Loucy (cell line): ENCODE data around the gene COG1.

Source experiments
- H2AFZ ChIP-seq: fragments of 200-600 bp; sonication (generic); 2 replicates; pipeline ENCODE4 v1.6.0; 2016; ENCODE audit warnings: antibody characterized with exemption, mild to moderate bottlenecking, low read length, moderate library complexity
- H3F3A ChIP-seq: fragments of 200-600 bp; 2 replicates; pipeline ENCODE4 v1.6.0; 2016; ENCODE audit warnings: antibody characterized with exemption, low read depth, mild to moderate bottlenecking
- H3K27me3 ChIP-seq: fragments of 200-600 bp; sonication (generic); 2 replicates; pipeline ENCODE4 v1.6.1; 2014; ENCODE audit warnings: low read length, mild to moderate bottlenecking; ENCODE audit not compliant: insufficient read depth, poor library complexity, severe bottlenecking
- H3K36me3 ChIP-seq: fragments of 200-600 bp; sonication (generic); 2 replicates; pipeline ENCODE4 v1.6.1; 2016; ENCODE audit warnings: low read length; ENCODE audit not compliant: insufficient read depth
- H3K4me1 ChIP-seq: fragments of 200-600 bp; sonication (generic); 2 replicates; pipeline ENCODE4 v1.5.1; 2014; ENCODE audit warnings: low read length, mild to moderate bottlenecking; ENCODE audit not compliant: insufficient read depth, poor library complexity, severe bottlenecking
- H3K4me2 ChIP-seq: fragments of 200-600 bp; sonication (generic); 2 replicates; pipeline ENCODE4 v1.6.0; 2014; ENCODE audit warnings: antibody characterized with exemption, low read length, low read depth, mild to moderate bottlenecking; ENCODE audit not compliant: poor library complexity, severe bottlenecking
- H3K4me3 ChIP-seq: fragments of 200-600 bp; sonication (generic); 2 replicates; pipeline ENCODE4 v1.5.1; 2014; ENCODE audit warnings: low read length, mild to moderate bottlenecking, mixed read lengths; ENCODE audit not compliant: poor library complexity, severe bottlenecking
- H3K79me2 ChIP-seq: fragments of 200-600 bp; sonication (generic); 2 replicates; pipeline ENCODE4 v1.6.1; 2014; ENCODE audit warnings: low read length; ENCODE audit not compliant: insufficient read depth
- H3K9ac ChIP-seq: fragments of 200-600 bp; sonication (generic); 2 replicates; pipeline ENCODE4 v1.6.0; 2014; ENCODE audit warnings: mild to moderate bottlenecking, low read depth, low read length, moderate library complexity; ENCODE audit not compliant: poor library complexity, severe bottlenecking
- H3K9me2 ChIP-seq: fragments of 200-600 bp; sonication (generic); replicated peaks from 2 replicates; pipeline ENCODE4 v1.6.1; 2016; ENCODE audit warnings: low read depth, low read length, mixed read lengths
- H3K9me3 ChIP-seq: fragments of 200-600 bp; sonication (generic); 2 replicates; pipeline ENCODE4 v1.6.1; 2014; ENCODE audit warnings: mild to moderate bottlenecking, antibody characterized with exemption, low read length, low read depth; ENCODE audit not compliant: insufficient read depth
- H4K20me1 ChIP-seq: fragments of 200-600 bp; sonication (generic); 2 replicates; pipeline ENCODE4 v1.6.0; 2014; ENCODE audit warnings: antibody characterized with exemption, low read length, mild to moderate bottlenecking; ENCODE audit not compliant: insufficient read depth, poor library complexity, severe bottlenecking
- EZH2phosphoT487 ChIP-seq: fragments of 200-600 bp; IDR thresholded peaks from 2 replicates; pipeline ENCODE4 v1.6.1; 2018; ENCODE audit warnings: antibody characterized with exemption, mild to moderate bottlenecking, moderate library complexity, borderline replicate concordance
- TF ChIP-seq, protein P1 (sequence below): fragments of 200-600 bp; sonication (generic); conservative IDR thresholded peaks from 2 replicates; pipeline ENCODE4 v1.5.1; 2014; ENCODE audit warnings: mild to moderate bottlenecking, antibody characterized with exemption, low read length

The COG1 gene

DNA sequence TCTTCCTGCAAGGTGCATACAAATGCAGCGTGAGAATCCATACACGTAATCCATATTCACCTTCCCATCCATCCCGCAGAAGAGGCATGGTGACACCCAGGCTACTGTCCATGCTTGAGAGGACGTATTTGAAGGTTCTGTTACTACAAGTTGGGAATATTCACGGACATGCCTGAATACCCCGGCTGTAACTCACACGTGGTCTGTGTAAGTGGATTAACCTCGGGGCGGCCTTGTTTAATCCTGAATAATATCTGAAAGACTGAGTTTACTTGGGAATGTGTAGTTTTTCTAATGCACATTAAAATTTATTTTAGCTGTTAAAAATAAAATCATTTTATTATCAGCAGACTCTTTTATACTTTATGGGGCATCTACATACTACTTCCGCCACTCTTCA, 55.7 kb downstream of the COG1 start:
- H2AFZ ChIP-seq = no peak overlapping the region
- H3K9ac ChIP-seq = no peak overlapping the region
- H3K4me2 ChIP-seq = no peak overlapping the region
- no peaks in the 10 kb centered on the region for H3K9me2 ChIP-seq
- no peaks in the 10 kb centered on the region for H4K20me1 ChIP-seq
- peaks cover 16% of the 10 kb centered on the region; the same call in 1 of the 2 replicates for H3K36me3 ChIP-seq
- H3K27me3 ChIP-seq = no peaks in the 10 kb centered on the region
- no peaks in the 10 kb centered on the region for H3F3A ChIP-seq
- H3K79me2 ChIP-seq = no peaks in the 10 kb centered on the region
- TF ChIP-seq, protein P1, sequence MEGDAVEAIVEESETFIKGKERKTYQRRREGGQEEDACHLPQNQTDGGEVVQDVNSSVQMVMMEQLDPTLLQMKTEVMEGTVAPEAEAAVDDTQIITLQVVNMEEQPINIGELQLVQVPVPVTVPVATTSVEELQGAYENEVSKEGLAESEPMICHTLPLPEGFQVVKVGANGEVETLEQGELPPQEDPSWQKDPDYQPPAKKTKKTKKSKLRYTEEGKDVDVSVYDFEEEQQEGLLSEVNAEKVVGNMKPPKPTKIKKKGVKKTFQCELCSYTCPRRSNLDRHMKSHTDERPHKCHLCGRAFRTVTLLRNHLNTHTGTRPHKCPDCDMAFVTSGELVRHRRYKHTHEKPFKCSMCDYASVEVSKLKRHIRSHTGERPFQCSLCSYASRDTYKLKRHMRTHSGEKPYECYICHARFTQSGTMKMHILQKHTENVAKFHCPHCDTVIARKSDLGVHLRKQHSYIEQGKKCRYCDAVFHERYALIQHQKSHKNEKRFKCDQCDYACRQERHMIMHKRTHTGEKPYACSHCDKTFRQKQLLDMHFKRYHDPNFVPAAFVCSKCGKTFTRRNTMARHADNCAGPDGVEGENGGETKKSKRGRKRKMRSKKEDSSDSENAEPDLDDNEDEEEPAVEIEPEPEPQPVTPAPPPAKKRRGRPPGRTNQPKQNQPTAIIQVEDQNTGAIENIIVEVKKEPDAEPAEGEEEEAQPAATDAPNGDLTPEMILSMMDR = no peak
- no peak for TF ChIP-seq EZH2phosphoT487
- no peak overlapping the region for H3K4me3 ChIP-seq
- H3K9me3 ChIP-seq = no peaks in the 10 kb centered on the region
- no peaks in the 10 kb centered on the region for H3K4me1 ChIP-seq

DNA sequence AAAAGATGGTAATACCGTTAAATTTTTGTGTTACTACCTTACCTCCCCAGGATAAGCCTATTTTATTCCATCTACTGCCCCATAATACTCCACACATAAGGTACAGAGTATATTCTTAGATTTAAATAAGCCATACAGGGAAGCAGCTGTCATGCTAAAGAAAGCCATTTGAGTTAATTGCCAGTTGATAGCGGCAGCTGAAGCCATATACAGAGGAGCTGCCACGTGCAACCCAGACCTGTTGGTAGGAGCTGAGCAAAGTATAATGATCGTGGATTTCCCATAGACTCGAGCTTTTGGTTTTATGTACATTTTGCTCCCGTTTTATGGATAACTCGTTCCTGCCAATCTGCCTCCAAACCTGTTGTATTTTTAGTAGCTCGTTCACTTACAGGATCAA, 56.8 kb downstream of the COG1 start:
- H3K4me1 ChIP-seq = no peaks in the 10 kb centered on the region
- peaks cover 9% of the 10 kb centered on the region; the same call in 1 of the 2 replicates for H3K36me3 ChIP-seq
- no peak overlapping the region for H3K4me2 ChIP-seq
- no peaks in the 10 kb centered on the region for H3F3A ChIP-seq
- H3K9me2 ChIP-seq = no peaks in the 10 kb centered on the region
- H3K9ac ChIP-seq = no peak overlapping the region
- H3K27me3 ChIP-seq = no peaks in the 10 kb centered on the region
- H3K79me2 ChIP-seq = no peaks in the 10 kb centered on the region
- H3K9me3 ChIP-seq = no peaks in the 10 kb centered on the region
- no peak overlapping the region for H3K4me3 ChIP-seq
- H4K20me1 ChIP-seq = no peaks in the 10 kb centered on the region
- H2AFZ ChIP-seq = no peak overlapping the region
- TF ChIP-seq, protein P1 = no peak
- TF ChIP-seq EZH2phosphoT487 = no peak

DNA sequence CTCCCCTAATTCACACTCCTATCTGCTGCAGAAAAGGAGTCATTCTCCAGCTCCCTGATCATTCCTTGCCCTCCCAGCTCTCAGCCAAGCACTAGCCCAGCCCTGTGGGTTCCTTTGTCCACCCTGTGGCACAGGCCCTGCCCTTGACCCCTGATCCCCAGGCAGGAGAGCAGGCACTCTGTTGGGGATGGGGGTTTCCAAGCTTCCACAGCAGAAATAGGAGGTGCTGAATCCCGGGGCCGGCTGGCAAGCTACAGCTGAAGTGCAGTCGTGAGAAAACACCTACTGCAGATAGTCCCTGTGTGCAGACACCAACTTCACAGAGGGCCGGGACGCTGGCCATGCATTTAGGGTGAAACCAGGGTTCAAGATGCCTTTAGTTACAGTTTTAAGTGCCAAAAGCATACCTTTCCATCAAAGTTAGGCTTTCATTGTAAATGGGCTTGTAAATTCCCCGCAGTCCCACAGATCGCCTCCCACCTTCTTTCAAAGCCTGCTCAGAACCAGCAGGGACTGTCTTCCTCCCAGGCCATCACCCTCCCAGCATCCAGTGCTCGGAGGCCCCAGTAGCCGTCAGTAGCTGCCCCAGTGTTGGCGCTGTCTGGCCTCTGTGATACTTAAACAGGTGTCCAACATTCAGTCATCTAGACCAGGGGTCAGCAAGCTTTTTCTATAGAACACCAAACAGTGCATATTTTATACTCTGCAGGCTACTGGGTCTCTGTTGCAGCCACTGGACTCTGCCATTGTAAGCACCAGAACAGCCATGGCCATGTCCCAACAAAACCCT, 58.2 kb downstream of the COG1 start:
- Histone ChIP-seq H3F3A (no peaks in the 10 kb centered on the region), H3K4me1 (no peaks in the 10 kb centered on the region), H2AFZ (no peak overlapping the region), H3K4me2 (no peak overlapping the region), H3K79me2 (no peaks in the 10 kb centered on the region), H3K9me3 (no peaks in the 10 kb centered on the region), H3K9ac (no peak overlapping the region), H3K4me3 (no peak overlapping the region), H3K9me2 (no peaks in the 10 kb centered on the region), H3K27me3 (no peaks in the 10 kb centered on the region), H3K36me3 (peaks cover 5% of the 10 kb centered on the region; the same call in 1 of the 2 replicates), H4K20me1 (no peaks in the 10 kb centered on the region)
- no peak for TF ChIP-seq EZH2phosphoT487
- TF ChIP-seq, protein P1 = no peak
